Gastrocnemius medialis (tissue), 4 donors: ENCODE data around the gene SMIM38.

Experiments
- CTCF ChIP-seq, 5 experiments: fragments of 450-650 bp in 3 of 5; fragments of 200-600 bp in 2 of 5; sonication (generic) in 2 of 5; IDR thresholded peaks in 4 of 5; conservative IDR thresholded peaks in 1 of 5; 1 replicate in 4 of 5; 2 replicates in 1 of 5; pipeline ENCODE4 v1.5.1; 2016 to 2019; ENCODE audit warnings: antibody characterized with exemption in 5 of 5, mild to moderate bottlenecking in 3 of 5, moderate library complexity in 3 of 5
- POLR2A ChIP-seq, 2 donors: fragments of 450-650 bp; IDR thresholded peaks; one replicate each; pipeline ENCODE4 v1.6.1; 2017; ENCODE audit warnings: antibody characterized with exemption in 2 of 2, mild to moderate bottlenecking in 2 of 2, moderate library complexity in 2 of 2

GRCh38 chr11:69138265-69138664 is 17.5 kb upstream of the SMIM38 start:
- TF ChIP-seq CTCF (IDR thresholded peaks at IDR 0.05 in 4 of 5, conservative IDR thresholded peaks at IDR 0.05 in 1 of 5) (no peak), POLR2A (IDR thresholded peaks at IDR 0.05) (no peak)
